Neural progenitor cell (in vitro differentiated cells): Measurements from ENCODE around the gene ITGB8. TPM values are rescaled to one million over a fixed set of nuclear protein-coding genes. Genes with fewer than 3 reads are reported as not detected.

Experiments
- DNase-seq: peaks from one replicate; pipeline ENCODE4 v3.0.0-alpha.2; 2016; ENCODE audit warnings: low spot score
- H2AFZ ChIP-seq: fragments of 200-600 bp; sonication (generic); replicated peaks from 2 replicates; pipeline ENCODE4 v1.6.1; 2016; ENCODE audit warnings: antibody characterized with exemption
- H3F3A ChIP-seq: fragments of 200-600 bp; sonication (generic); 2 replicates; pipeline ENCODE4 v1.6.1; 2016; ENCODE audit warnings: antibody characterized with exemption, low read depth
- H3K27ac ChIP-seq: fragments of 200-600 bp; sonication (generic); 2 replicates; pipeline ENCODE4 v1.5.1; 2016; ENCODE audit warnings: mild to moderate bottlenecking
- H3K27me3 ChIP-seq: fragments of 200-600 bp; sonication (generic); 2 replicates; pipeline ENCODE4 v1.6.1; 2016; ENCODE audit warnings: mild to moderate bottlenecking, moderate library complexity
- H3K36me3 ChIP-seq: fragments of 200-600 bp; sonication (generic); 2 replicates; pipeline ENCODE4 v1.5.1; 2016
- H3K4me1 ChIP-seq: fragments of 200-600 bp; sonication (generic); 2 replicates; pipeline ENCODE4 v1.6.1; 2016; ENCODE audit warnings: mixed run types
- H3K4me2 ChIP-seq: fragments of 200-600 bp; sonication (generic); 2 replicates; pipeline ENCODE4 v1.6.1; 2016
- H3K4me3 ChIP-seq: fragments of 200-600 bp; sonication (generic); 2 replicates; pipeline ENCODE4 v1.5.1; 2016
- H3K79me2 ChIP-seq: fragments of 200-600 bp; sonication (generic); 2 replicates; pipeline ENCODE4 v1.6.1; 2016; ENCODE audit warnings: low read depth
- H3K9ac ChIP-seq: fragments of 200-600 bp; sonication (generic); 2 replicates; pipeline ENCODE4 v1.6.1; 2016
- H3K9me3 ChIP-seq: fragments of 200-600 bp; sonication (generic); 2 replicates; pipeline ENCODE4 v1.5.1; 2016; ENCODE audit warnings: low read depth
- H4K20me1 ChIP-seq: fragments of 200-600 bp; sonication (generic); 2 replicates; pipeline ENCODE4 v1.6.1; 2016; ENCODE audit warnings: low read depth
- H3K27ac Mint-ChIP-seq: 3 replicates; pipeline ENCODE4 v1.8.0; 2021; ENCODE audit warnings: mixed read lengths
- H3K27me3 Mint-ChIP-seq: 2 replicates; pipeline ENCODE4 v1.8.0; 2022; ENCODE audit warnings: low read depth, mild to moderate bottlenecking, inconsistent platforms, moderate library complexity, mixed read lengths; ENCODE audit not compliant: insufficient read depth
- H3K36me3 Mint-ChIP-seq: 3 replicates; pipeline ENCODE4 v1.8.0; 2021; ENCODE audit warnings: mixed read lengths
- H3K4me1 Mint-ChIP-seq: 3 replicates; pipeline ENCODE4 v1.8.0; 2021; ENCODE audit warnings: mixed read lengths
- H3K4me3 Mint-ChIP-seq: 3 replicates; pipeline ENCODE4 v1.8.0; 2021; ENCODE audit warnings: mild to moderate bottlenecking, moderate library complexity, mixed read lengths
- H3K9me3 Mint-ChIP-seq: 3 replicates; pipeline ENCODE4 v1.8.0; 2020; ENCODE audit warnings: mixed read lengths
- CTCF ChIP-seq: fragments of 200-600 bp; sonication (generic); IDR thresholded peaks from 2 replicates; pipeline ENCODE4 v1.5.1; 2017; ENCODE audit warnings: antibody characterized with exemption, mild to moderate bottlenecking
- EZH2 ChIP-seq: fragments of 200-600 bp; sonication (generic); IDR thresholded peaks from 2 replicates; pipeline ENCODE4 v1.6.1; 2017; ENCODE audit warnings: antibody characterized with exemption, mild to moderate bottlenecking, moderate library complexity
- EZH2phosphoT487 ChIP-seq: fragments of 200-600 bp; sonication (generic); IDR thresholded peaks from 2 replicates; pipeline ENCODE4 v1.6.1; 2017; ENCODE audit warnings: antibody characterized with exemption
- total RNA-seq: library from RNA; depleted of rRNA; stranded (reverse); fragments of >200 nt; gene quantifications from 2 replicates; pipeline ENCODE4 v1.2.3, GENCODE V29; 2015; ENCODE audit warnings: low replicate concordance

ITGB8 gene
- total RNA-seq, 1 donor from 2014 or later: 5.3 TPM

GRCh38 chr7:20403331-20403730 lies 72.6 kb downstream of the ITGB8 start:
- DNase-seq: no peak
- Histone ChIP-seq H3K9ac (no peak overlapping the region), H3K79me2 (no peaks in the 10 kb centered on the region), H4K20me1 (no peaks in the 10 kb centered on the region), H3K36me3 (no peaks in the 10 kb centered on the region), H3K9me3 (no peaks in the 10 kb centered on the region), H3K27ac (no peak overlapping the region), H2AFZ (no peak overlapping the region), H3F3A (peaks cover 5% of the 10 kb centered on the region), H3K27me3 (no peaks in the 10 kb centered on the region), H3K4me2 (no peak overlapping the region), H3K4me1 (peaks cover 18% of the 10 kb centered on the region), H3K4me3 (no peak overlapping the region)
- TF ChIP-seq EZH2phosphoT487 (no peak), EZH2 (no peak), CTCF (no peak)
- H3K4me3 Mint-ChIP-seq: peak overlapping the region; percentile 6
- H3K4me1 Mint-ChIP-seq: peaks cover 50% of the 10 kb centered on the region
- H3K27me3 Mint-ChIP-seq: no peaks in the 10 kb centered on the region
- no peaks in the 10 kb centered on the region for H3K9me3 Mint-ChIP-seq
- peaks cover 26% of the 10 kb centered on the region for H3K36me3 Mint-ChIP-seq
- peak overlapping the region; percentile 92 for H3K27ac Mint-ChIP-seq

GRCh38 chr7:20404320-20404719 lies 73.6 kb downstream of the ITGB8 start:
- H3K36me3 ChIP-seq: no peaks in the 10 kb centered on the region
- peak overlapping the region; percentile 42 for H3K27ac Mint-ChIP-seq
- peaks cover 24% of the 10 kb centered on the region for H3K36me3 Mint-ChIP-seq
- no peak overlapping the region for H3K4me3 Mint-ChIP-seq
- no peaks in the 10 kb centered on the region for H3K9me3 Mint-ChIP-seq
- no peak overlapping the region for H3K4me3 ChIP-seq
- peaks cover 50% of the 10 kb centered on the region for H3K4me1 Mint-ChIP-seq
- H3K9ac ChIP-seq: no peak overlapping the region
- H3K27me3 ChIP-seq: no peaks in the 10 kb centered on the region
- peaks cover 5% of the 10 kb centered on the region for H3F3A ChIP-seq
- H2AFZ ChIP-seq: no peak overlapping the region
- H3K79me2 ChIP-seq: no peaks in the 10 kb centered on the region
- DNase-seq: peak; percentile 80
- H3K9me3 ChIP-seq: no peaks in the 10 kb centered on the region
- TF ChIP-seq CTCF (no peak), EZH2 (no peak), EZH2phosphoT487 (no peak)
- H3K27me3 Mint-ChIP-seq: no peaks in the 10 kb centered on the region
- peaks cover 18% of the 10 kb centered on the region for H3K4me1 ChIP-seq
- no peak overlapping the region for H3K27ac ChIP-seq
- H4K20me1 ChIP-seq: no peaks in the 10 kb centered on the region
- no peak overlapping the region for H3K4me2 ChIP-seq

GRCh38 chr7:20407585-20408466 lies 77.1 kb downstream of the ITGB8 start:
- peak; percentile 34 for DNase-seq
- Mint-ChIP-seq H3K4me3 (no peak overlapping the region), H3K27ac (no peak overlapping the region)

More at GRCh38 chr7:20407585-20408466, 77.1 kb downstream of the ITGB8 start:
- Mint-ChIP-seq H3K36me3 (peaks cover 28% of the 10 kb centered on the region), H3K9me3 (no peaks in the 10 kb centered on the region), H3K4me1 (peaks cover 43% of the 10 kb centered on the region), H3K27me3 (no peaks in the 10 kb centered on the region)
- H3K27me3 ChIP-seq: no peaks in the 10 kb centered on the region
- H3K4me2 ChIP-seq: peak overlapping the region; percentile 16
- no peaks in the 10 kb centered on the region for H3K79me2 ChIP-seq
- H3K36me3 ChIP-seq: no peaks in the 10 kb centered on the region
- H3K4me1 ChIP-seq: peaks cover 18% of the 10 kb centered on the region
- H3K4me3 ChIP-seq: no peak overlapping the region
- TF ChIP-seq EZH2phosphoT487 (no peak), EZH2 (no peak), CTCF (no peak)
- H3K9me3 ChIP-seq: no peaks in the 10 kb centered on the region
- H3K9ac ChIP-seq: no peak overlapping the region
- no peak overlapping the region for H3K27ac ChIP-seq
- H2AFZ ChIP-seq: no peak overlapping the region
- H4K20me1 ChIP-seq: no peaks in the 10 kb centered on the region
- peaks cover 5% of the 10 kb centered on the region for H3F3A ChIP-seq
